ENCODE data around the gene ZNF85. TPM values are rescaled to one million over a fixed set of nuclear protein-coding genes. Genes with fewer than 3 reads are reported as not detected.

The ZNF85 gene
- 9.8 and 10.9 TPM in 2 replicates for total RNA-seq

DNA sequence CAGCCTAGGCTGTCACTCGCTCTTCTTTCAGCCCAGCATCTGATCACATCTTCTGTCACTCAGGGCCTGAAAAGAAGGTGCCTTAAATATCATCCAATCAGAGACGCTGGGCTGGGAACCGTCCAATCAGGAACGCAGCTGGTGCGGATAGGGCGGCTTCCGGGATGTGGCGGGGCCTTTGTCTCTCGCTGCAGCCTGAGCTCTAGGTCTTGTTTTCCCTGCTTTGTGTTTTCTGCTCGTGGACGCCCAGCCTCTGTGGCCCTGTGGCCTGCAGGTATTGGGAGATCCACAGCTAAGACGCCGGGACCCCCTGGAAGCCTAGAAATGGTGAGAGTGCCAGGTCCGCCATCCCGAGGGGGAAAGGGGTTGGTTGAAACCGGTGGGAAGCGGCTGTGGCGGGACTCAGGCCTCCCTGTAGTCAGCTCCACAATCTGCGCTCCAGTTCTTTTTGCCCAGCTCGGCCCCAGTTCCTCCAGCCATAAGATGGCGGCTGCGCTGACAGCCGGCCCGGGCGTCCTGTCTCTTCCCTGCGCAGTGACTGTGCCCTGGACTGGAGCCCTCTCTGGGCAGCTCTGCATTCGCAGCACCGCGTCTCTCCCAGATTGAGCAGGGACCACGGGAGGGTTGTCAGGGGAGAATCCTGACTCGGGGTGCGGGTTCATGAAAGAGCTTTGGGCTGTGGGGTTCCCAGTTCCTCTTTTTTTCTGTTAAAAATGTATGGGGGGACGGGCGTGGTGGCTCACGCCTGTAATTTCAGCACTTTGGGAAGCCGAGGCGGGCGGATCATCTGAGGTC, at the start of gene ZNF85:
Gene ZNF85, plus strand, starts transcription at position 175 of the 795 bp plus-strand sequence. Its CDS starts 150 bp downstream, at position 325.
- Histone ChIP-seq H3K79me2 (ENCODE audit: insufficient read depth, low read length) (peaks cover 25% of the 10 kb centered on the region), H3K27me3 (ENCODE audit: insufficient read depth, low read length) (no peaks in the 10 kb centered on the region), H2AFZ (ENCODE audit: low read length) (peak within 1 kb of the TSS; percentile 100), H4K20me1 (ENCODE audit: insufficient read depth, low read length) (no peaks in the 10 kb centered on the region), H3K4me1 (ENCODE audit: insufficient read depth, low read length) (peaks cover 20% of the 10 kb centered on the region), H3K36me3 (ENCODE audit: insufficient read depth, low read length) (no peaks in the 10 kb centered on the region), H3K27ac (ENCODE audit: low read depth, low read length) (peak within 1 kb of the TSS; percentile 97), H3K9me3 (ENCODE audit: low read depth, low read length) (no peaks in the 10 kb centered on the region), H3K4me2 (ENCODE audit: insufficient read depth, low read length) (peak within 1 kb of the TSS; percentile 89), H3K4me3 (ENCODE audit: insufficient read depth, low read length) (peak within 1 kb of the TSS; percentile 95)
- TF ChIP-seq, protein P1, sequence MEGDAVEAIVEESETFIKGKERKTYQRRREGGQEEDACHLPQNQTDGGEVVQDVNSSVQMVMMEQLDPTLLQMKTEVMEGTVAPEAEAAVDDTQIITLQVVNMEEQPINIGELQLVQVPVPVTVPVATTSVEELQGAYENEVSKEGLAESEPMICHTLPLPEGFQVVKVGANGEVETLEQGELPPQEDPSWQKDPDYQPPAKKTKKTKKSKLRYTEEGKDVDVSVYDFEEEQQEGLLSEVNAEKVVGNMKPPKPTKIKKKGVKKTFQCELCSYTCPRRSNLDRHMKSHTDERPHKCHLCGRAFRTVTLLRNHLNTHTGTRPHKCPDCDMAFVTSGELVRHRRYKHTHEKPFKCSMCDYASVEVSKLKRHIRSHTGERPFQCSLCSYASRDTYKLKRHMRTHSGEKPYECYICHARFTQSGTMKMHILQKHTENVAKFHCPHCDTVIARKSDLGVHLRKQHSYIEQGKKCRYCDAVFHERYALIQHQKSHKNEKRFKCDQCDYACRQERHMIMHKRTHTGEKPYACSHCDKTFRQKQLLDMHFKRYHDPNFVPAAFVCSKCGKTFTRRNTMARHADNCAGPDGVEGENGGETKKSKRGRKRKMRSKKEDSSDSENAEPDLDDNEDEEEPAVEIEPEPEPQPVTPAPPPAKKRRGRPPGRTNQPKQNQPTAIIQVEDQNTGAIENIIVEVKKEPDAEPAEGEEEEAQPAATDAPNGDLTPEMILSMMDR (IDR thresholded peaks at IDR 0.05; ENCODE audit: extremely low read depth, low read depth, low read length), result no peak
- DNase-seq (ENCODE audit: insufficient read length, low spot score, missing footprints), result peak; percentile 83

GRCh38 chr19:20879501-20879900, 43.5 kb upstream of the ZNF85 start:
- Histone ChIP-seq H3K27ac (ENCODE audit: low read depth, low read length) (no peak overlapping the region), H3K9me3 (ENCODE audit: low read depth, low read length) (peaks cover 11% of the 10 kb centered on the region)
- no peak for DNase-seq (ENCODE audit: insufficient read length, low spot score, missing footprints)

DNA sequence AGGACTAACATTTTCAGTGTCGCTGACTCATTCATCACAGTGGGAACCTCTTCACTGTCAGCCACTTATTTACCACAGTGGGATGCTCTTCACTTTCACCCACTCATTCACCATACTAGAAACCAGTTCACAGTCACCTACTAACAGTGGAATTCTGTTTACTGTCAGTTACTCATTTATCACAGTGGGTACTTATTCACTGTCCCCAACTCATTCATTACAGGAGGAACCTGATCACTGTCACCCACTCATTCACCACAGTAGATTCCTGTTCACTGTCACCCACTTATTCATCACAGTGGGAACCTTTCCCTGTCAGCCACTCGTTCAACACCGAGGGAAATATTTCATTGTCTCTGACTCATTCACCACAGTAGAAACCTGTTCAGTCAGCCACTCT, 10.1 kb upstream of the ZNF85 start:
- Histone ChIP-seq H3K79me2 (ENCODE audit: insufficient read depth, low read length) (no peaks in the 10 kb centered on the region), H3K9me3 (ENCODE audit: low read depth, low read length) (peaks cover 5% of the 10 kb centered on the region), H3K27me3 (ENCODE audit: insufficient read depth, low read length) (no peaks in the 10 kb centered on the region), H3K36me3 (ENCODE audit: insufficient read depth, low read length) (no peaks in the 10 kb centered on the region), H4K20me1 (ENCODE audit: insufficient read depth, low read length) (no peaks in the 10 kb centered on the region), H3K4me2 (ENCODE audit: insufficient read depth, low read length) (no peak overlapping the region), H3K4me1 (ENCODE audit: insufficient read depth, low read length) (no peaks in the 10 kb centered on the region), H3K4me3 (ENCODE audit: insufficient read depth, low read length) (no peak overlapping the region), H2AFZ (ENCODE audit: low read length) (no peak overlapping the region), H3K27ac (ENCODE audit: low read depth, low read length) (no peak overlapping the region)
- no peak for DNase-seq (ENCODE audit: insufficient read length, low spot score, missing footprints)
- TF ChIP-seq, protein P1 (IDR thresholded peaks at IDR 0.05; ENCODE audit: extremely low read depth, low read depth, low read length), result no peak

More at GRCh38 chr19:20879501-20879900, 43.5 kb upstream of the ZNF85 start:
- Histone ChIP-seq H3K27me3 (ENCODE audit: insufficient read depth, low read length) (no peaks in the 10 kb centered on the region), H3K4me3 (ENCODE audit: insufficient read depth, low read length) (no peak overlapping the region), H3K79me2 (ENCODE audit: insufficient read depth, low read length) (no peaks in the 10 kb centered on the region), H3K4me2 (ENCODE audit: insufficient read depth, low read length) (no peak overlapping the region), H3K4me1 (ENCODE audit: insufficient read depth, low read length) (no peaks in the 10 kb centered on the region), H4K20me1 (ENCODE audit: insufficient read depth, low read length) (no peaks in the 10 kb centered on the region), H2AFZ (ENCODE audit: low read length) (no peak overlapping the region), H3K36me3 (ENCODE audit: insufficient read depth, low read length) (no peaks in the 10 kb centered on the region)
- TF ChIP-seq, protein P1 (IDR thresholded peaks at IDR 0.05; ENCODE audit: extremely low read depth, low read depth, low read length), result no peak

GRCh38 chr19:20925481-20925880, 2.4 kb downstream of the ZNF85 start:
- DNase-seq (ENCODE audit: insufficient read length, low spot score, missing footprints), result no peak
- H3K36me3 ChIP-seq (ENCODE audit: insufficient read depth, low read length), result no peaks in the 10 kb centered on the region
- H4K20me1 ChIP-seq (ENCODE audit: insufficient read depth, low read length), result no peaks in the 10 kb centered on the region
- H3K4me2 ChIP-seq (ENCODE audit: insufficient read depth, low read length), result no peak overlapping the region
- no peak overlapping the region for H3K27ac ChIP-seq (ENCODE audit: low read depth, low read length)
- no peak overlapping the region for H3K4me3 ChIP-seq (ENCODE audit: insufficient read depth, low read length)
- no peak overlapping the region for H2AFZ ChIP-seq (ENCODE audit: low read length)
- H3K4me1 ChIP-seq (ENCODE audit: insufficient read depth, low read length), result peaks cover 28% of the 10 kb centered on the region
- no peaks in the 10 kb centered on the region for H3K9me3 ChIP-seq (ENCODE audit: low read depth, low read length)
- H3K79me2 ChIP-seq (ENCODE audit: insufficient read depth, low read length), result peaks cover 36% of the 10 kb centered on the region
- H3K27me3 ChIP-seq (ENCODE audit: insufficient read depth, low read length), result no peaks in the 10 kb centered on the region
- TF ChIP-seq, protein P1 (IDR thresholded peaks at IDR 0.05; ENCODE audit: extremely low read depth, low read depth, low read length), result no peak
